Esophagus (tissue), 2 donors: ENCODE data around the gene LRRC2. TPM values are rescaled to one million over a fixed set of nuclear protein-coding genes. Genes with fewer than 3 reads are reported as not detected.

ENCODE experiments used
- H3K27ac ChIP-seq, 2 donors: one replicate each; pipeline ENCODE4 v1.5.1; 2013; ENCODE audit warnings: low read depth in 2 of 2, mild to moderate bottlenecking in 2 of 2, inconsistent platforms in 1 of 2, low read length in 1 of 2, moderate library complexity in 1 of 2
- H3K27me3 ChIP-seq, 2 donors: one replicate each; pipeline ENCODE4 v1.6.1; 2013; ENCODE audit warnings: low read length in 2 of 2, control low read depth in 1 of 2, mild to moderate bottlenecking in 1 of 2; ENCODE audit not compliant: insufficient read depth in 2 of 2, control insufficient read depth in 1 of 2
- H3K36me3 ChIP-seq, 2 donors: one replicate each; pipeline ENCODE4 v1.6.1; 2013; ENCODE audit warnings: low read length in 1 of 2; ENCODE audit not compliant: control insufficient read depth in 2 of 2, insufficient read depth in 2 of 2
- H3K4me1 ChIP-seq, 2 donors: one replicate each; pipeline ENCODE4 v1.6.1; 2013; ENCODE audit warnings: low read length in 1 of 2; ENCODE audit not compliant: control insufficient read depth in 2 of 2, insufficient read depth in 2 of 2
- H3K4me3 ChIP-seq, 2 donors: one replicate each; pipeline ENCODE4 v1.5.1; 2013; ENCODE audit warnings: low read length in 2 of 2, mild to moderate bottlenecking in 2 of 2, low read depth in 1 of 2, moderate library complexity in 1 of 2
- H3K9me3 ChIP-seq, 2 donors: one replicate each; pipeline ENCODE4 v1.6.1; 2013; ENCODE audit warnings: mild to moderate bottlenecking in 2 of 2, low read depth in 1 of 2, low read length in 1 of 2, moderate library complexity in 1 of 2; ENCODE audit not compliant: control insufficient read depth in 2 of 2, insufficient read depth in 1 of 2
- WGBS, 2 donors: extraction: QIAGEN DNeasy Blood & Tissue Kit; methylation state at CpG; one replicate each; pipeline ENCODE4 v1.1.7; 2013; 5-methylcytosine and 5-hydroxymethylcytosine counted together
- polyA plus RNA-seq, 2 donors: library from polyadenylated mRNA; stranded (reverse); fragments of 200-250 nt; gene quantifications; one replicate each; pipeline ENCODE4 v1.2.3, GENCODE V29; 2013
- donor health status: healthy with polysubstance abuse.
- donor health status: Bipolar disorder and iron deficiency.

Gene LRRC2
- polyA plus RNA-seq, 2 donors, result 0.13 to 0.14 TPM

DNA sequence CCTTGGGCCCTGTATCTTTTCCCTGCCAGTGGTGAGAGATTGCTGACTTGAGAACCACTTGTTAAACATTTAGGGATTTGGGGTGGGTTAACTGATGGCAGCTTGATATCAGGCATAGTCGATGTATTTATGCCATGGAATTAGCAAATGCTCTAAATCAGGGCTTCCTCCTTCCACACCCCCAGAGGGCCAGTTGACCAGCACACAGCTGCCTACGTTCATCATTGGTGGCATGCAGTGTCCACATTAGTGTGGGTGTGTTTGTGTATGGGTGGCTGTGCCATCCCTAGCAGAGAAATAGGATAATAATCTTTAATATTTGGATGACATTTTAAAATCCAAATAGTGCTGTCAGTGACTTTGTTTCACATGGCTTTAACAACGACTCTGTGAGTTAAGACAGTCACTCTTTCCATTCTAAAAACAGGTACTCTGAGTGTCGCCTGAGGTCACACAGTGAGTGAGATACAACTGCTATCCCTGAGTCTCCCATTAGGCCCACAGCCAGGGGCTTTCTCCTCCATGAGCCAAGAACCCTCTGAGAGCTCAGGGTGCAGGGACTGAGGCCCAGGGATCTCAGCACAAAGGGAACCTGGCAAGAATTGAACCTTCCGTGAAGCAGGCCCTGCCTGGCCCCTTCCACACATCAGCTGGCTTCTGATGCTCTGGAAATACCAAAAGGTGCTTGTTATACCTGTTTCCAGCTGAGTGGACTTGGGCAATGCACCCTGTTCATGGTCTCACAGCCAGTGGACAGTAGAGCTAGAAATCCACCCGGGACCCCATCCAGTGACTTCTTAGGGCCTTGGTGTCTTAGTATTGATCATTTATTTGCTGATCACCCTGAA lies 97.1 kb downstream of the LRRC2 start:
- 77 to 84% methylated on average over 6 of the region's 6 CpGs for WGBS, 2 donors
- no peaks in the 10 kb centered on the region for H3K9me3 ChIP-seq
- no peaks in the 10 kb centered on the region for H3K36me3 ChIP-seq
- no peaks in the 10 kb centered on the region for H3K27me3 ChIP-seq
- H3K27ac ChIP-seq, result no peak overlapping the region
- H3K4me3 ChIP-seq, result no peak overlapping the region
- peaks cover 0 to 6% of the 10 kb centered on the region in 2 donors for H3K4me1 ChIP-seq

DNA sequence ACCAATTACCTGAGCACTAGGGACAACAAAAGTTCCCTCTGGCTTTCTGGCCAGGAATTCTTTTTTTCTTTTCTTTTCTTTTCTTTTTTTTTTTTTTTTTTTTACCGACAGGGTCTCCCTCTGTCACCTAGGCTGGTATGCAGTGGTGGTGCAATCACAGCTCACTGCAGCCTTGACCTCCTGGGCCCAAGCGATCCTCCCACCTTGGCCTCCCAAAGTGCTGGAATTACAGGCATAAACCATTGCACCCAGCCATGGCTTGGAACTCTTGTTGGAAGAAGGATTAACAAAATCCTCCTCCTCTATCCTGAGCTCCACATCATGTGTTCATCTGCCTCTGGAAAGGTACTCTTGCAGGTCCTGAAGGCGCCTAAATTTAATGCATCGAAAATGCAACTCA lies 98.5 kb downstream of the LRRC2 start:
- Histone ChIP-seq H3K4me1 (peaks cover 0 to 6% of the 10 kb centered on the region in 2 donors), H3K27ac (no peak overlapping the region), H3K9me3 (no peaks in the 10 kb centered on the region), H3K27me3 (peaks cover 0 to under 1% of the 10 kb centered on the region in 2 donors), H3K4me3 (no peak overlapping the region), H3K36me3 (no peaks in the 10 kb centered on the region)
- WGBS, 2 donors, result 89 to 91% methylated on average over 4 of the region's 4 CpGs

DNA sequence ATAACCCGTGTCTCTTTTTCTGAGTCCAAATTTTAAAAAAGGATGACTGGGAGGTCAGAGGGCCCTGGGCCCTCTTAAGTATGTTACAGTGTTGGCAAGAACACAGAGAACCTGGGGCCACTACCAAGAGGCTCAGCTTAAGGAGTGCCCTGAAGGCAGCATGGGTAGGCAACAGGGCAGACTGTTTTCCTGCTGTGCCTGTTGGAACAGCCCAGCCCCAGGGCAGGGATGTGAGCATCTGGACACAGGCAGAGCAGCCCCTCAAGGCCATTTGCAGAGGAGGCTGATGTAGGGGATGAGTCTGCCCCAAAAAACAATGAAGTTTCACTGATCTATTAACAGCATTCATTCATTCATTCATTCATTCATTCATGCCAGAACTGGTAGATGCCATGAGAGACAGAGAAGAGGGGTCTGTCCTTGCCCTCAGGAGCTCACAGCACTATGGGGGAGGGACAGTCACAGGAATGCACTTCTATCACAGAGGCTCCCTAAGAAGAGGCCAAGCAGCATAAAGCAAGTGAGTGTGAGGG lies 99.2 kb downstream of the LRRC2 start:
- peaks cover 0 to 4% of the 10 kb centered on the region in 2 donors for H3K27me3 ChIP-seq
- no peak overlapping the region for H3K27ac ChIP-seq
- H3K36me3 ChIP-seq, result no peaks in the 10 kb centered on the region
- peaks cover 0 to 6% of the 10 kb centered on the region in 2 donors for H3K4me1 ChIP-seq
- H3K4me3 ChIP-seq, result no peak overlapping the region
- WGBS, 2 donors, result 54 to 71% methylated on average over 1 of the region's 1 CpG
- no peaks in the 10 kb centered on the region for H3K9me3 ChIP-seq

DNA sequence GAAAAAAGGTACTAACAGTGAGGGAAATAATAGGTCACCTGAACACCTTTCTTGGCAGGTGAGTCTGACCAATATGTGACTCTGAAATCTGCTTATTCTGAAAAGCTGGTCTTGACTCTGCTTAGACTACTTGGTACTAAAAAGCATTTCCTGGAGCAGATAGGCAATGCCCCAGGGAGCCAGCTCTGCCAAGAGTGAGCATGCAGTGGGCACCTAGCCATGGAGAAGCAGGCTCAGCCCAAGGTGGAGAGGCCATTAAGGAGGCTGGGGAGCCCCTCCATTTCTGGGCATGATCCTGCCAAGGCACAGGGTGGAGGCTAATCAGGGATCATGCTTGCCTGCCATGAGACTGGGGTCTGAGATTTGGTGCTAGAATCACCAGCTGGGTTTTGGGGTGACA lies 99.8 kb downstream of the LRRC2 start:
- Histone ChIP-seq H3K4me1 (peaks cover 0 to 6% of the 10 kb centered on the region in 2 donors), H3K9me3 (no peaks in the 10 kb centered on the region), H3K27ac (no peak overlapping the region), H3K4me3 (no peak overlapping the region), H3K36me3 (no peaks in the 10 kb centered on the region), H3K27me3 (peaks cover 0 to 4% of the 10 kb centered on the region in 2 donors)

Other genes with a start within 250 kb of the LRRC2 start
- gene CCR2, start 212.2 kb downstream of the LRRC2 start, polyA plus RNA-seq, result under 1 TPM; 0.24 to 0.39 TPM
- gene CCR5, start 195.4 kb downstream of the LRRC2 start, polyA plus RNA-seq, result 1 to 10 TPM in 1 of 2 donors, under 1 TPM in 1; 0.73 to 1.2 TPM
- under 1 TPM; 0.28 to 0.29 TPM for gene CCRL2, start 159.0 kb downstream of the LRRC2 start, polyA plus RNA-seq
- gene LTF, start 101.4 kb downstream of the LRRC2 start, polyA plus RNA-seq, result 1 to 10 TPM in 1 of 2 donors, under 1 TPM in 1; 0.98 to 2.3 TPM
- gene RTP3, start 68.3 kb downstream of the LRRC2 start, polyA plus RNA-seq, result not detected
- gene FAM240A, start 46.2 kb upstream of the LRRC2 start, polyA plus RNA-seq, result not detected
- gene ALS2CL, start 127.4 kb upstream of the LRRC2 start, polyA plus RNA-seq, result 100 to 1,000 TPM in 1 of 2 donors, 10 to 100 TPM in 1; 95.0 to 225 TPM
- gene TMIE, start 135.1 kb upstream of the LRRC2 start, polyA plus RNA-seq, result 1 to 10 TPM; 1.2 to 2.5 TPM
- gene PRSS50, start 151.6 kb upstream of the LRRC2 start, polyA plus RNA-seq, result under 1 TPM; 0.06 TPM